NCI-H1105 treated with DMSO at 0.1 percent for 48 hours (cell line): ENCODE measurements around the gene PNRC1.
A peak's percentile ranks its signal among the peaks of the same experiment; 100 is the strongest.
"Not testable (repeated sequence)": the region's sequence is repeated elsewhere in the genome, so short reads cannot be mapped to it uniquely, and the experiment has no call there.

ENCODE experiments used
- DNase-seq: peaks from one replicate; lab custom pipeline; 2025; lab: John Stamatoyannopoulos, UW

PNRC1 gene

GRCh38 chr6:89080281-89081128 lies at the start of gene PNRC1:
Gene PNRC1 (plus strand): TSS chr6:89080751. CDS start chr6:89080895, 144 bp downstream.
- DNase-seq = peak; percentile 98

- no peak for DNase-seq
These were observed 48.0 kb upstream of the PNRC1 start for GRCh38 chr6:89032599-89032998.

GRCh38 chr6:89033461-89033860 lies 47.1 kb upstream of the PNRC1 start:
- DNase-seq = no peak

GRCh38 chr6:89034116-89034515 lies 46.4 kb upstream of the PNRC1 start:
- peak; percentile 30 for DNase-seq

GRCh38 chr6:89034586-89035251 lies 45.8 kb upstream of the PNRC1 start:
- DNase-seq = no peak

- DNase-seq = peak; percentile 27
These were observed 45.1 kb upstream of the PNRC1 start for GRCh38 chr6:89035252-89036101.

- DNase-seq = no peak
These were observed 43.2 kb upstream of the PNRC1 start for GRCh38 chr6:89037141-89037900.

GRCh38 chr6:89037901-89038293 lies 42.7 kb upstream of the PNRC1 start:
- not testable (repeated sequence) for DNase-seq

GRCh38 chr6:89042664-89043063 lies 37.9 kb upstream of the PNRC1 start:
- no peak for DNase-seq

- no peak for DNase-seq
These were observed 36.1 kb upstream of the PNRC1 start for GRCh38 chr6:89044328-89045010.

- DNase-seq = no peak
These were observed 35.6 kb upstream of the PNRC1 start for GRCh38 chr6:89045011-89045387.

- DNase-seq = no peak
These were observed 35.0 kb upstream of the PNRC1 start for GRCh38 chr6:89045576-89045975.

- no peak for DNase-seq
These were observed 33.1 kb upstream of the PNRC1 start for GRCh38 chr6:89047473-89047872.

- DNase-seq = no peak
These were observed 32.1 kb upstream of the PNRC1 start for GRCh38 chr6:89048288-89048923.

GRCh38 chr6:89048985-89049384 lies 31.6 kb upstream of the PNRC1 start:
- peak; percentile 19 for DNase-seq

GRCh38 chr6:89050155-89050554 lies 30.4 kb upstream of the PNRC1 start:
- DNase-seq = no peak

GRCh38 chr6:89050697-89051096 lies 29.9 kb upstream of the PNRC1 start:
- no peak for DNase-seq

GRCh38 chr6:89051676-89052075 lies 28.9 kb upstream of the PNRC1 start:
- DNase-seq = no peak

GRCh38 chr6:89054208-89054607 lies 26.3 kb upstream of the PNRC1 start:
- no peak for DNase-seq

GRCh38 chr6:89057759-89058158 lies 22.8 kb upstream of the PNRC1 start:
- DNase-seq = no peak

GRCh38 chr6:89058627-89059026 lies 21.9 kb upstream of the PNRC1 start:
- no peak for DNase-seq
